ENCODE results near the gene FOXO6.

Gene FOXO6

GRCh38 chr1:41417335-41417682, 56.1 kb downstream of the FOXO6 start:
- ATAC-seq: no peak
- no peak for TF ChIP-seq ESRRG (CRISPR knock-in tag; IDR thresholded peaks at IDR 0.05)
- no peak for TF ChIP-seq TCF4 (CRISPR knock-in tag; IDR thresholded peaks at IDR 0.05; ENCODE audit: borderline replicate concordance)
- no peak for TF ChIP-seq CSRNP3 (CRISPR knock-in tag; IDR thresholded peaks at IDR 0.05)
- TF ChIP-seq CREB5 (CRISPR knock-in tag; IDR thresholded peaks at IDR 0.05; ENCODE audit: low read depth): no peak
- no peak for TF ChIP-seq RARB (CRISPR knock-in tag; IDR thresholded peaks at IDR 0.05)
- no peak for TF ChIP-seq ARNTL (CRISPR knock-in tag; IDR thresholded peaks at IDR 0.05; ENCODE audit: borderline replicate concordance, low read depth)
- no peak for TF ChIP-seq PPARA (CRISPR knock-in tag; IDR thresholded peaks at IDR 0.05; ENCODE audit: borderline replicate concordance)
- TF ChIP-seq ZFP3 (CRISPR knock-in tag; IDR thresholded peaks at IDR 0.05): no peak
- TF ChIP-seq ZNF8 (CRISPR knock-in tag; IDR thresholded peaks at IDR 0.05): no peak
- TF ChIP-seq SNAI2 (CRISPR knock-in tag; IDR thresholded peaks at IDR 0.05): no peak
- TF ChIP-seq POU6F1 (CRISPR knock-in tag; IDR thresholded peaks at IDR 0.05; ENCODE audit: borderline replicate concordance, low read depth): no peak
- no peak for TF ChIP-seq PATZ1 (CRISPR knock-in tag; IDR thresholded peaks at IDR 0.05; ENCODE audit: borderline replicate concordance)
- no peak for TF ChIP-seq GLIS3 (CRISPR knock-in tag; IDR thresholded peaks at IDR 0.05)
- no peak for TF ChIP-seq ZNF70 (CRISPR knock-in tag; IDR thresholded peaks at IDR 0.05)
- no peak for TF ChIP-seq OSR1 (CRISPR knock-in tag; IDR thresholded peaks at IDR 0.05)
- TF ChIP-seq ZC3H10 (CRISPR knock-in tag; IDR thresholded peaks at IDR 0.05): no peak

- TF ChIP-seq ESRRG (CRISPR knock-in tag; IDR thresholded peaks at IDR 0.05) (no peak), ZNF8 (CRISPR knock-in tag; IDR thresholded peaks at IDR 0.05) (no peak), TOX (CRISPR knock-in tag; IDR thresholded peaks at IDR 0.05; ENCODE audit: borderline replicate concordance) (no peak), ZNF565 (CRISPR knock-in tag; conservative IDR thresholded peaks at IDR 0.05; ENCODE audit: low read depth) (no peak), GLIS3 (CRISPR knock-in tag; IDR thresholded peaks at IDR 0.05) (no peak), CSDC2 (CRISPR knock-in tag; IDR thresholded peaks at IDR 0.05) (no peak)
- no peak for ATAC-seq
Measured at GRCh38 chr1:41417746-41418145, 56.5 kb downstream of the FOXO6 start.

- peak; percentile 92 for ATAC-seq
- no peak for TF ChIP-seq PPARA (CRISPR knock-in tag; IDR thresholded peaks at IDR 0.05; ENCODE audit: borderline replicate concordance)
- TF ChIP-seq BACH2 (CRISPR knock-in tag; IDR thresholded peaks at IDR 0.05; ENCODE audit: borderline replicate concordance): no peak
- no peak for TF ChIP-seq ISL1 (CRISPR knock-in tag; IDR thresholded peaks at IDR 0.05)
- no peak for TF ChIP-seq ZC3H10 (CRISPR knock-in tag; IDR thresholded peaks at IDR 0.05)
- TF ChIP-seq SNAI2 (CRISPR knock-in tag; IDR thresholded peaks at IDR 0.05): no peak
- TF ChIP-seq CSDC2 (CRISPR knock-in tag; IDR thresholded peaks at IDR 0.05): no peak
- no peak for TF ChIP-seq POU6F1 (CRISPR knock-in tag; IDR thresholded peaks at IDR 0.05; ENCODE audit: borderline replicate concordance, low read depth)
- TF ChIP-seq CREB5 (CRISPR knock-in tag; IDR thresholded peaks at IDR 0.05; ENCODE audit: low read depth): no peak
- no peak for TF ChIP-seq ZFP30 (CRISPR knock-in tag; IDR thresholded peaks at IDR 0.05)
- no peak for TF ChIP-seq ZNF565 (CRISPR knock-in tag; conservative IDR thresholded peaks at IDR 0.05; ENCODE audit: low read depth)
- no peak for TF ChIP-seq TCF4 (CRISPR knock-in tag; IDR thresholded peaks at IDR 0.05; ENCODE audit: borderline replicate concordance)
- TF ChIP-seq PATZ1 (CRISPR knock-in tag; IDR thresholded peaks at IDR 0.05; ENCODE audit: borderline replicate concordance): no peak
- no peak for TF ChIP-seq ZNF70 (CRISPR knock-in tag; IDR thresholded peaks at IDR 0.05)
- TF ChIP-seq GLIS3 (CRISPR knock-in tag; IDR thresholded peaks at IDR 0.05): no peak
- TF ChIP-seq CSRNP3 (CRISPR knock-in tag; IDR thresholded peaks at IDR 0.05): no peak
- no peak for TF ChIP-seq OSR1 (CRISPR knock-in tag; IDR thresholded peaks at IDR 0.05)
Measured at GRCh38 chr1:41418857-41419583, 57.8 kb downstream of the FOXO6 start.
